Natural killer cell (primary cell): ENCODE data around the gene FGF21. TPM values are rescaled to one million over a fixed set of nuclear protein-coding genes. Genes with fewer than 3 reads are reported as not detected.
"Not testable (repeated sequence)": the region's sequence is repeated elsewhere in the genome, so short reads cannot be mapped to it uniquely, and the experiment has no call there.

ENCODE experiments used
- ATAC-seq, 3 donors: fragments of 150-1000 bp in 2 of 3; fragments of 200-7000 bp in 1 of 3; cut with Tn5 transposase; 1 replicate in 1 of 3; 2 replicates in 2 of 3; pipeline ENCODE4 v1.10.0; 2021; ENCODE audit warnings: mild to moderate bottlenecking in 2 of 3, moderate library complexity in 2 of 3
- DNase-seq, 2 donors: peaks; one replicate each; pipeline versions ENCODE4 v3.0.0 to v3.0.0-alpha.2; 2013 to 2021; ENCODE audit warnings: mixed read lengths in 1 of 2
- H3K27ac ChIP-seq: one replicate; pipeline ENCODE4 v1.5.1; 2013; ENCODE audit warnings: mild to moderate bottlenecking, low read length
- H3K27me3 ChIP-seq: one replicate; pipeline ENCODE4 v1.6.1; 2013; ENCODE audit warnings: low read length; ENCODE audit not compliant: control insufficient read depth, insufficient read depth
- H3K36me3 ChIP-seq: one replicate; pipeline ENCODE4 v1.6.1; 2013; ENCODE audit warnings: low read length; ENCODE audit not compliant: control insufficient read depth, insufficient read depth
- H3K4me1 ChIP-seq: one replicate; pipeline ENCODE4 v1.6.1; 2013; ENCODE audit warnings: low read length; ENCODE audit not compliant: control insufficient read depth, insufficient read depth
- H3K4me3 ChIP-seq: one replicate; pipeline ENCODE4 v1.5.1; 2013; ENCODE audit warnings: low read length
- H3K9me3 ChIP-seq: one replicate; pipeline ENCODE4 v1.6.1; 2013; ENCODE audit warnings: low read length; ENCODE audit not compliant: control insufficient read depth, insufficient read depth
- H3K27ac Mint-ChIP-seq, 2 donors: one replicate each; pipeline ENCODE4 v1.8.0; 2022; ENCODE audit warnings: mild to moderate bottlenecking in 2 of 2, mixed read lengths in 2 of 2, moderate library complexity in 1 of 2
- H3K27me3 Mint-ChIP-seq, 2 donors: one replicate each; pipeline ENCODE4 v1.8.0; 2022; ENCODE audit warnings: low read depth in 2 of 2, mixed read lengths in 2 of 2
- H3K36me3 Mint-ChIP-seq: one replicate; pipeline ENCODE4 v1.8.0; 2022; ENCODE audit warnings: mixed read lengths
- H3K4me1 Mint-ChIP-seq, 2 donors: one replicate each; pipeline ENCODE4 v1.8.0; 2022; ENCODE audit warnings: mixed read lengths in 2 of 2
- H3K4me3 Mint-ChIP-seq: one replicate; pipeline ENCODE4 v1.8.0; 2022; ENCODE audit warnings: mild to moderate bottlenecking, moderate library complexity, mixed read lengths
- H3K9me3 Mint-ChIP-seq, 2 donors: one replicate each; pipeline ENCODE4 v1.8.0; 2022; ENCODE audit warnings: mixed read lengths in 2 of 2
- CTCF ChIP-seq: fragments of 200-600 bp; IDR thresholded peaks from one replicate; pipeline ENCODE4 v1.8.0; 2022; ENCODE audit warnings: antibody characterized with exemption
- WGBS: methylation state at CpG from one replicate; pipeline ENCODE4 v1.1.7; 2013; ENCODE audit warnings: missing lambda C conversion rate; ENCODE audit not compliant: insufficient coverage; 5-methylcytosine and 5-hydroxymethylcytosine counted together
- intact Hi-C: fragments of 100-400 bp; cut with micrococcal nuclease; formaldehyde crosslinking; loops from one replicate; pipeline ENCODE4 v1.14.2; 2022
- total RNA-seq, 4 donors: library from RNA; stranded (reverse); fragments of 120-200 nt in 1 of 4; gene quantifications; one replicate each; pipeline versions ENCODE4 v1.2.3 to v1.2.4, GENCODE V29; 2013 to 2022

Gene FGF21
- total RNA-seq, 3 donors from 2014 or later (not counting 1 experiment from before 2014, with no cell fraction given) = not detected

GRCh38 chr19:48780631-48781391 lies 25.5 kb downstream of the FGF21 start:
- H3K27me3 Mint-ChIP-seq = peaks cover 0 to 2% of the 10 kb centered on the region in 2 donors
- no peaks in the 10 kb centered on the region for H3K36me3 ChIP-seq
- H3K27ac ChIP-seq = no peak overlapping the region
- no peak overlapping the region for H3K27ac Mint-ChIP-seq
- H3K27me3 ChIP-seq = no peaks in the 10 kb centered on the region
- 80% methylated on average over 14 of the region's 14 CpGs for WGBS
- H3K4me1 Mint-ChIP-seq = peaks cover 5% of the 10 kb centered on the region in 2 donors
- no peaks in the 10 kb centered on the region for H3K36me3 Mint-ChIP-seq
- no peak overlapping the region for H3K4me3 Mint-ChIP-seq
- no peaks in the 10 kb centered on the region for H3K9me3 ChIP-seq
- H3K9me3 Mint-ChIP-seq = no peaks in the 10 kb centered on the region
- no peak for TF ChIP-seq CTCF
- intact Hi-C loops = no loop called here
- no peak for DNase-seq
- H3K4me1 ChIP-seq = peaks cover 8% of the 10 kb centered on the region
- no peak overlapping the region for H3K4me3 ChIP-seq
- ATAC-seq = no peak

- peaks cover 0 to 2% of the 10 kb centered on the region in 2 donors for H3K27me3 Mint-ChIP-seq
- intact Hi-C loops = no loop called here
- H3K9me3 Mint-ChIP-seq = no peaks in the 10 kb centered on the region
- no peak overlapping the region for H3K27ac Mint-ChIP-seq
- no peaks in the 10 kb centered on the region for H3K36me3 ChIP-seq
- no peaks in the 10 kb centered on the region for H3K9me3 ChIP-seq
- 44% methylated on average over 5 of the region's 5 CpGs for WGBS
- DNase-seq = no peak
- H3K4me1 Mint-ChIP-seq = peaks cover 5% of the 10 kb centered on the region in 2 donors
- H3K4me3 ChIP-seq = no peak overlapping the region
- H3K36me3 Mint-ChIP-seq = no peaks in the 10 kb centered on the region
- TF ChIP-seq CTCF = no peak
- no peak overlapping the region for H3K4me3 Mint-ChIP-seq
- H3K27ac ChIP-seq = no peak overlapping the region
- peaks cover 8% of the 10 kb centered on the region for H3K4me1 ChIP-seq
- H3K27me3 ChIP-seq = no peaks in the 10 kb centered on the region
- ATAC-seq = no peak
These were observed 29.2 kb downstream of the FGF21 start for GRCh38 chr19:48784527-48784926.

- ATAC-seq, H3K9me3 ChIP-seq, H3K36me3 ChIP-seq, H3K27ac Mint-ChIP-seq, H3K27me3 ChIP-seq, H3K27ac ChIP-seq, H3K4me1 ChIP-seq, intact Hi-C loops, DNase-seq, H3K36me3 Mint-ChIP-seq, H3K4me3 Mint-ChIP-seq, H3K9me3 Mint-ChIP-seq, H3K4me1 Mint-ChIP-seq, H3K4me3 ChIP-seq, H3K27me3 Mint-ChIP-seq: not testable (repeated sequence)
- WGBS = 95% methylated on average over 7 of the region's 7 CpGs
These were observed 31.1 kb downstream of the FGF21 start for GRCh38 chr19:48786422-48786821.

- H3K27me3 Mint-ChIP-seq, ATAC-seq, H3K9me3 ChIP-seq, H3K4me1 ChIP-seq, H3K27ac ChIP-seq, DNase-seq, H3K27me3 ChIP-seq, H3K4me3 ChIP-seq, H3K36me3 ChIP-seq, H3K9me3 Mint-ChIP-seq, H3K4me3 Mint-ChIP-seq, H3K4me1 Mint-ChIP-seq, H3K36me3 Mint-ChIP-seq, H3K27ac Mint-ChIP-seq, intact Hi-C loops: not testable (repeated sequence)
- WGBS = 83% methylated on average over 9 of the region's 9 CpGs
These were observed 32.0 kb downstream of the FGF21 start for GRCh38 chr19:48787331-48787730.
